ACC112 (cell line): ENCODE data around the gene TMEM255B.

Experiments
- H2AFZ ChIP-seq: fragments of 200-600 bp; sonication (generic); one replicate; pipeline ENCODE4 v1.6.0; 2017; ENCODE audit warnings: antibody characterized with exemption, low read length; ENCODE audit not compliant: unreplicated experiment
- H3K27ac ChIP-seq: fragments of 200-600 bp; sonication (generic); 2 replicates; pipeline ENCODE4 v1.5.1; 2014; ENCODE audit warnings: low read depth, mild to moderate bottlenecking, antibody characterized with exemption, low read length, moderate library complexity
- H3K27me3 ChIP-seq: fragments of 200-600 bp; sonication (generic); 2 replicates; pipeline ENCODE4 v1.6.1; 2014; ENCODE audit warnings: mild to moderate bottlenecking, antibody characterized with exemption, low read length, moderate library complexity, mixed read lengths; ENCODE audit not compliant: insufficient read depth
- H3K36me3 ChIP-seq: fragments of 200-600 bp; sonication (generic); 2 replicates; pipeline ENCODE4 v1.6.1; 2016; ENCODE audit warnings: mild to moderate bottlenecking, antibody characterized with exemption, low read length, moderate library complexity, mixed read lengths; ENCODE audit not compliant: insufficient read depth
- H3K4me1 ChIP-seq: fragments of 200-600 bp; sonication (generic); one replicate; pipeline ENCODE4 v1.6.1; 2016; ENCODE audit warnings: low read length, mixed read lengths; ENCODE audit not compliant: insufficient read depth, unreplicated experiment, control insufficient read depth
- H3K4me3 ChIP-seq: fragments of 200-600 bp; sonication (generic); 2 replicates; pipeline ENCODE4 v1.5.1; 2014; ENCODE audit warnings: mild to moderate bottlenecking, low read depth, low read length
- H3K79me2 ChIP-seq: fragments of 200-600 bp; sonication (generic); one replicate; pipeline ENCODE4 v1.6.0; 2016; ENCODE audit warnings: low read length; ENCODE audit not compliant: control insufficient read depth, unreplicated experiment, insufficient read depth

Gene TMEM255B

DNA sequence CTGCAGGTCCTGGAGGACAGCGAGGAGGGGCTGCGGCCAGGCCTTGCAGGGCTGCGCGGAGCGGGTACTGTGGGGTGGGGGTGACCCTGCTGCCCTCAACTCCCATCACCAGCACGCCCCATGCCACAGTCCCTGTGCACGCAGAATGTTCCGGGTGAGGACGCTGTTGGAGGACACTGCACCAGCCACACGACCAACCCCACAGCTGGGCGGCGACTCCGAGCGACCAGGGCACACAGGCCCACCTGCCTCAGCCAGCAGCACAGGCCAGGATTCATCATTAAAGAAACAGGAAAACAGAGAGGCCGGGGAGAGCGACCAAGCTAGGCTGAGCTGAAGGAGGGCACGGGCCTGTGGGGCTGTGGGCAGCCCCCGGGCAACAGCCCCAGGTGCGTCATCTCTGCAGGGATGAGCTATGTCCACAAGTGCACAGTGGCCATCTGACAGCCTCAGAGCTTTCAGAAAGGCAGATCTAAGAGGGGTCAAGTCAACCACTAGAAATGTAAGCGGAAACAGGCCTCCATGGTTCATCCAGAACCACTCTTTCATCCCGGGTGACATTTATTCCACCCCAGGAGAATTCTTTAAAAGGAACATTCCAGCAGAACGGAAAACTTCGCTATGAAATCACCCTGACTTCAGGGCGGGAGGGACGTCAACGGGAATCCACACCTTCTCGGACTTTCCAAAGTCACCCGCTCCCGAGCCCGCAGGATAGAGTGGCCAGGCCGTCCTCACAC is 103.3 kb downstream of the TMEM255B start:
- H3K79me2 ChIP-seq: peaks cover 51% of the 10 kb centered on the region
- H3K36me3 ChIP-seq: no peaks in the 10 kb centered on the region
- H3K4me1 ChIP-seq: peaks cover 1% of the 10 kb centered on the region
- H3K4me3 ChIP-seq: peak overlapping the region; percentile 98
- H3K27me3 ChIP-seq: no peaks in the 10 kb centered on the region
- no peak overlapping the region for H3K27ac ChIP-seq
- peak overlapping the region; percentile 87 for H2AFZ ChIP-seq

- H3K27ac ChIP-seq: no peak overlapping the region
- H3K4me3 ChIP-seq: peak overlapping the region; percentile 98
- H2AFZ ChIP-seq: peak overlapping the region; percentile 87
- no peaks in the 10 kb centered on the region for H3K4me1 ChIP-seq
- H3K79me2 ChIP-seq: peaks cover 46% of the 10 kb centered on the region
- H3K27me3 ChIP-seq: no peaks in the 10 kb centered on the region
- H3K36me3 ChIP-seq: no peaks in the 10 kb centered on the region
Observed at GRCh38 chr13:113862931-113863523, 104.0 kb downstream of the TMEM255B start.

- Histone ChIP-seq H3K4me3 (peak within 1 kb of the TSS; percentile 98), H3K4me1 (no peaks in the 10 kb centered on the region), H3K27ac (peak within 1 kb of the TSS; percentile 15; the same call in 1 of the 2 replicates), H3K36me3 (no peaks in the 10 kb centered on the region), H3K27me3 (no peaks in the 10 kb centered on the region), H2AFZ (peak within 1 kb of the TSS; percentile 87), H3K79me2 (peaks cover 40% of the 10 kb centered on the region)
Observed at GRCh38 chr13:113863524-113864272, 104.7 kb downstream of the TMEM255B start, which contains the start of gene GAS6. Gene GAS6 (minus strand): TSS chr13:113864076. CDS start chr13:113863920, 156 bp downstream.

GRCh38 chr13:113864273-113864890 is 105.4 kb downstream of the TMEM255B start:
- Histone ChIP-seq H3K79me2 (peaks cover 38% of the 10 kb centered on the region), H3K4me3 (peak overlapping the region; percentile 98), H3K4me1 (no peaks in the 10 kb centered on the region), H3K27ac (peak overlapping the region; percentile 4; the same call in 1 of the 2 replicates), H3K27me3 (no peaks in the 10 kb centered on the region), H3K36me3 (no peaks in the 10 kb centered on the region), H2AFZ (peak overlapping the region; percentile 87)

GRCh38 chr13:113865427-113865826 is 106.4 kb downstream of the TMEM255B start:
- Histone ChIP-seq H3K4me1 (no peaks in the 10 kb centered on the region), H3K27me3 (no peaks in the 10 kb centered on the region), H3K79me2 (peaks cover 37% of the 10 kb centered on the region), H3K27ac (no peak overlapping the region), H3K36me3 (no peaks in the 10 kb centered on the region), H2AFZ (no peak overlapping the region), H3K4me3 (no peak overlapping the region)
